Neutrophil (primary cell): ENCODE measurements around the gene CEP57.
"Not testable (repeated sequence)": the region's sequence is repeated elsewhere in the genome, so short reads cannot be mapped to it uniquely, and the experiment has no call there.

Source experiments
- H3K27ac ChIP-seq: fragments of 200-600 bp; sonication (generic); 2 replicates; pipeline ENCODE4 v1.5.1; 2016; ENCODE audit warnings: mild to moderate bottlenecking, moderate library complexity
- H3K27me3 ChIP-seq: fragments of 200-600 bp; sonication (generic); 2 replicates; pipeline ENCODE4 v1.6.0; 2016; ENCODE audit warnings: mild to moderate bottlenecking
- H3K36me3 ChIP-seq: fragments of 200-600 bp; sonication (generic); 2 replicates; pipeline ENCODE4 v1.5.1; 2017
- H3K4me1 ChIP-seq, 2 experiments: fragments of 200-600 bp in 1 of 2; sonication (generic) in 1 of 2; 1 replicate in 1 of 2; 2 replicates in 1 of 2; pipeline versions ENCODE4 v1.5.1 to v1.6.1; 2013 to 2016; ENCODE audit warnings: low read depth in 1 of 2, low read length in 1 of 2, mild to moderate bottlenecking in 1 of 2, moderate library complexity in 1 of 2; ENCODE audit not compliant: control insufficient read depth in 1 of 2, insufficient read depth in 1 of 2
- H3K4me3 ChIP-seq, 2 experiments: fragments of 200-600 bp in 1 of 2; sonication (generic) in 1 of 2; 1 replicate in 1 of 2; 2 replicates in 1 of 2; pipeline ENCODE4 v1.5.1; 2013 to 2016; ENCODE audit warnings: low read depth in 1 of 2, low read length in 1 of 2, mild to moderate bottlenecking in 1 of 2, moderate library complexity in 1 of 2
- H3K9me3 ChIP-seq: fragments of 200-600 bp; sonication (generic); 2 replicates; pipeline ENCODE4 v1.5.1; 2016
- TF ChIP-seq, protein P1 (sequence below): fragments of 200-600 bp; sonication (generic); IDR thresholded peaks from 2 replicates; pipeline ENCODE4 v1.5.1; 2016; ENCODE audit warnings: antibody characterized with exemption

Gene CEP57

DNA sequence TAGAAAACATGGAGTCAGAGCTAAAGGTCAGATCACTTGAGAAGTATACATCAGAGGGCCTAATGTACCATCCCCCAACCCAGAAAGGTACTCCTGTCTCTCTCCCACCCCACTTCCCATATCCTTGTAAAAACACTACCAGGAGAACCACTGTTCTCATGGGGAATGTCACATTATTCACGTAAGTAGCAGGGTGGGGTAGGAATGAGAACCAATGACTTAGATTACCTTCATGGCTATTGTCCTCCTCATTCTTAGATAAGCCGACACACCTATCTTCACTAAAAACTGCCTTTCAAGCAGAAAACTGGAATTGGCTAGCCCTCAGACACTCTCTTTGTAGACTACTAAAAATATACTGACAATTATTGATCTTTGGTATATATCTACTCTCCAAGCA is 63.6 kb downstream of the CEP57 start:
- TF ChIP-seq, protein P1, sequence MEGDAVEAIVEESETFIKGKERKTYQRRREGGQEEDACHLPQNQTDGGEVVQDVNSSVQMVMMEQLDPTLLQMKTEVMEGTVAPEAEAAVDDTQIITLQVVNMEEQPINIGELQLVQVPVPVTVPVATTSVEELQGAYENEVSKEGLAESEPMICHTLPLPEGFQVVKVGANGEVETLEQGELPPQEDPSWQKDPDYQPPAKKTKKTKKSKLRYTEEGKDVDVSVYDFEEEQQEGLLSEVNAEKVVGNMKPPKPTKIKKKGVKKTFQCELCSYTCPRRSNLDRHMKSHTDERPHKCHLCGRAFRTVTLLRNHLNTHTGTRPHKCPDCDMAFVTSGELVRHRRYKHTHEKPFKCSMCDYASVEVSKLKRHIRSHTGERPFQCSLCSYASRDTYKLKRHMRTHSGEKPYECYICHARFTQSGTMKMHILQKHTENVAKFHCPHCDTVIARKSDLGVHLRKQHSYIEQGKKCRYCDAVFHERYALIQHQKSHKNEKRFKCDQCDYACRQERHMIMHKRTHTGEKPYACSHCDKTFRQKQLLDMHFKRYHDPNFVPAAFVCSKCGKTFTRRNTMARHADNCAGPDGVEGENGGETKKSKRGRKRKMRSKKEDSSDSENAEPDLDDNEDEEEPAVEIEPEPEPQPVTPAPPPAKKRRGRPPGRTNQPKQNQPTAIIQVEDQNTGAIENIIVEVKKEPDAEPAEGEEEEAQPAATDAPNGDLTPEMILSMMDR: no peak
- Histone ChIP-seq H3K4me1 (no peaks in the 10 kb centered on the region), H3K36me3 (no peaks in the 10 kb centered on the region)

DNA sequence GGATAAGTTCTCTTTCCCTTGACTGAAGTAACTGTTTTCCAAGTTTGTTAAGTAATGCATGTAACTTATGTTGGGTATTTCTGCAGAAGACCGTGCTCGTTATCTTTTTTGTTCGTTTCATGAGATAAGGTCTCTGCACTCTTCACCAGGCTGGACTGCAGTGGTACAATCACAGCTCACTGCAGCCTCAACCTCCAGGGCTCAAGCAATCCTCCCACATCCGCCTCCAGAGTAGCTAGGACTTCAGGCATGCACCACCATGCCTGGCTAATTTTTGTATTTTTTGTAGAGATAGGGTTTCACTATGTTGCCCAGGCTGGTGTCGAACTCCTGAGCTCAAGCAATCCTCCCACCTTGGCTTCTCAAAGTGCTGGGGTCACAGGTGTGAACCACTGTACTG is 64.1 kb downstream of the CEP57 start:
- not testable (repeated sequence) for H3K36me3 ChIP-seq, H3K4me1 ChIP-seq, H3K9me3 ChIP-seq, H3K27ac ChIP-seq, H3K27me3 ChIP-seq, H3K4me3 ChIP-seq

More for the DNA sequence above, 63.6 kb downstream of the CEP57 start:
- Histone ChIP-seq H3K27ac (no peak overlapping the region), H3K9me3 (no peaks in the 10 kb centered on the region), H3K4me3 (no peak overlapping the region), H3K27me3 (no peaks in the 10 kb centered on the region)

DNA sequence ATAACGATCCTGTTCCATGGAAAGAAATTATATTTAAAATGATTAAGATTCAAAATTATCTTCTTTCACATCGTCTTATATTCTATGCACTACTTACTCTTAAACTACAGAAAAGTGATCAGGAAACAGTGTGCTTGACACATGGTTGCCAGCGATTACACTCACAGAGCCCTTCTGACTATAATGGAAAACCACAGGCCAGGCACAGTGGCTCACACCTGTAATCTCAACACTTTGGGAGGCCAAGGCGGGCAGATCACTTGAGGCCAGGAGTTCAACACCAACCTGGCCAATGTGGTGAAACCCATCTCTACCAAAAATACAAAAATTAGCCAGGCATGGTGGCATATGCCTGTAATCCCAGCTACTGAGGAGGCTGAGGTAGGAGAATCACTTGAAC is 69.7 kb downstream of the CEP57 start:
- H3K36me3 ChIP-seq: not testable (repeated sequence)

DNA sequence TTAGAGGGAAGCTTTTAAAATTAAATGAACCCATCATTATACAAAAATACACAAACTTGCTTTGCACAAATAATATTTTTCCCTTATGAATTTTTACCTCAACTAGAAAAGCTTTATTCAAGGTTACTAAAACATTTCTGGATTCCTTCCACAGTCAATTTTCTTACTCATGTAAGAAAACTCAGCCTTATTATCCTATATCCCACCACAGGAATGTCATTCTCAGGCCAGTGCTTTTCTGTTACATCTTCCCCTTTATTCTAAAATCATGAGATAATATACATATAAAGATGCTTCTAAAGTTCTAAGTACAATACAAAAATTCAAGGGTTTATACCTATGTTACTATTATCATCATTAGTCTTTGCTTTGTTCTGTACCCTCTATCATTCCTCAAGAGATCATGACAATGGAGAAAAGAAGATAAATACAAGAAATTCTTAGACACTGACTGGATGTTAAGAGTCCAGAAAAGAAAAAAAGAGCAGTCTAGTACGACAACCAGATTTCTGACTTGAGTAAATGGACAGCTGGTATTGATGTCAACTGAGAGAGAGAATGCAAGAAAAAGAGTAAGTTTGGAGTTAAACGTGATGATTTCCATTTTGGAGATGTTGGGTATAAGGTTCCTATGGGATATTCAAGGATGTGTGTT is 73.3 kb downstream of the CEP57 start:
- H3K4me1 ChIP-seq: no peaks in the 10 kb centered on the region
- H3K4me3 ChIP-seq: no peak overlapping the region
- H3K27ac ChIP-seq: no peak overlapping the region
- H3K9me3 ChIP-seq: no peaks in the 10 kb centered on the region
- no peaks in the 10 kb centered on the region for H3K36me3 ChIP-seq
- TF ChIP-seq, protein P1: no peak
- no peaks in the 10 kb centered on the region for H3K27me3 ChIP-seq

More for the DNA sequence above, 69.7 kb downstream of the CEP57 start:
- H3K4me1 ChIP-seq, H3K9me3 ChIP-seq, H3K27me3 ChIP-seq, H3K27ac ChIP-seq, H3K4me3 ChIP-seq: not testable (repeated sequence)

DNA sequence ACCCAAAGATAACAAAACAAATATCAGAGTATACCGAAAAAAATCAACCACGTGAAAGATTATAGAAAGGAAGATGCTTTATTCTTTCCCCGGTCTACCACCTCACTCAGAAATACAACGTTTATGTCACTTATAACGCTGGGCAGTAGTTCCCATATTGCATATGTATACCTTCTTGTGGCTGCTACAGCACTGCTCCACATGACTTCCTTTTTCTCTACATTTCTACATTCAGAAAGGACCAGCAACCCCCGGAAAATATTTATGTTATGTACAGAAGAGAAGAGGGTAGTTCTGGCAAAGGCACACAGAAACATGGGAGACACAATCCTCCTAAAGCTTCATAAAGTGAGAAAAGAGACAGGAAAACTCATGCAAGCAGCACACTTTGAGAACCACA is 76.8 kb downstream of the CEP57 start:
- Histone ChIP-seq H3K27ac (no peak overlapping the region), H3K4me1 (no peaks in the 10 kb centered on the region), H3K36me3 (no peaks in the 10 kb centered on the region), H3K4me3 (no peak overlapping the region), H3K27me3 (no peaks in the 10 kb centered on the region), H3K9me3 (no peaks in the 10 kb centered on the region)
- TF ChIP-seq, protein P1: no peak

DNA sequence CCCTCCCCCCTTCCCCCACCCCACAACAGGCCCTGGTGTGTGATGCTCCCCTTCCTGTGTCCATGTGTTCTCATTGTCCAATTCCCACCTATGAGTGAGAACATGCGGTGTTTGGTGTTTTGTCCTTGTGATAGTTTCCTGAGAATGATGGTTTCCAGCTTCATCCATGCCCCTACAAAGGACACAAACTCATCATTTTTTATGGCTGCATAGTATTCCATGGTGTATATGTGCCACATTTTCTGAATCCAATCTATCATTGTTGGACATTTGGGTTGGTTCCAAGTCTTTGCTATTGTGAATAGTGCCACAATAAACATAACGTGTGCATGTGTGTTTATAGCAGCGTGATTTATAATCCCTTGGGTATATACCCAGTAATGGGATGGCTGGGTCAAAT is 80.6 kb downstream of the CEP57 start:
- not testable (repeated sequence) for H3K27ac ChIP-seq, H3K4me1 ChIP-seq, H3K9me3 ChIP-seq, H3K36me3 ChIP-seq, H3K27me3 ChIP-seq, H3K4me3 ChIP-seq

DNA sequence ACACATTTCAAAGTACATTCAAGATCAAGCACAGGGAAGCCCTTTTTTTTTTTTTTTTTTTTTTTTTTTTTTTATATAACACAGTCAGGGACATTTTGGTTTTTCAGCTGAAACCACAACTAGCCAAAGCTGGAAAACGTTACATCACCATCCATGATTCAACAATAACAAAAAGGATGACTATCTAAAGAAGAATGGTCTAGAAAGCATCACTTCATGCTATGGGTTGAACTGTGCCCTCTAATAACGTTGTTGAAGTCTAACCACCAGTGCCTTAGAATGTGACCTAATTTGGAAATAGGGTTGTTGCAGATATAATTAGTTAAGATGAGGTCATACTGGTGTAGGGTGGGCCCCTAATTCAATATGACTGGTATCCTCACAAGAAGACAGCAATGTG is 87.0 kb downstream of the CEP57 start:
- Histone ChIP-seq H3K9me3 (no peaks in the 10 kb centered on the region), H3K36me3 (no peaks in the 10 kb centered on the region), H3K4me1 (no peaks in the 10 kb centered on the region), H3K27ac (no peak overlapping the region), H3K4me3 (no peak overlapping the region), H3K27me3 (no peaks in the 10 kb centered on the region)
- TF ChIP-seq, protein P1: no peak
